HS-5 (cell line): Measurements from ENCODE around the gene TOP1.

Experiments used
- DNase-seq: peaks from one replicate; pipeline ENCODE4 v3.0.0-alpha.2; 2012; ENCODE audit warnings: low read depth

Gene TOP1

GRCh38 chr20:41145821-41146620, 117.4 kb downstream of the TOP1 start:
- no peak for DNase-seq

DNA sequence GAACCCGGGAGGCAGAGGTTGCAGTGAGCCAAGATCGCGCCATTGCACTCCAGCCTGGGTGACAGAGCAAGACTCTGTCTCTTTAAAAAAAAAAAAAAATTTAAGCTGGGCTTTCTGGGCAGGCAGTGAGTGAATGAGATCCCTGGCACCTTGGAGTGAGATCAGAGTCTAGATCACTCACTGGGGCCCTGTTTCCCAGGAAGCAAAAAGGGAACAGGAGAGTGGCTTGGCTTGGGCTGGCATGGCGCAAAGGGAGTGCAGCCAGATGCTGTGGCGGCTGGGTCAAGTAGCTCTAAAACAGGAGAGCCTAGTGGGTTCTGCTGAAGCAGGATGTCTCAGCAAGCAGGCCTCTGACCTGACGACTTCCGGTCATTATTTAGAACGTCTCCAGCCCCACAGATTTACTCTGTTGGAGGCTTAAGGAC, 119.2 kb downstream of the TOP1 start:
- DNase-seq, result no peak

DNA sequence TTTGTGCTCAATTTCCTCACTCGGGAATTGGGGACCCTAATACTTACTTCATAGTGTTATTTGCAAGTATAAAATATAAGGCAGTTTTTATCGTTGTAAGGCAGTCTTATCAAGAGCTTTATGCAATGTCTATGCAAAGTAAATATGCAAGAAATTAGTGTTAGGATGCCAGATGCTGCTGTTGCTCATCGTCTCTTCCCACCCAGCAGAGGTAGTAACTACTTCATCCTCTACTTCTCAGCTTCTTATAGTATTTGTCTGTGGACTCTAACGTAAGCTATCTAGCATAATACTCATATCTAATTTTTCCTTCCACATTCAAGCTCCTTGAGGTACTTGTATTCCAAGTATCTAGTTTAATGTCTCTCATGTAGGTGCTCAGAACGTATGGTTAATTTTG, 120.3 kb downstream of the TOP1 start:
- DNase-seq, result no peak

GRCh38 chr20:41150664-41151063, 122.0 kb downstream of the TOP1 start:
- no peak for DNase-seq

GRCh38 chr20:41151134-41151869, 122.7 kb downstream of the TOP1 start:
- no peak for DNase-seq

DNA sequence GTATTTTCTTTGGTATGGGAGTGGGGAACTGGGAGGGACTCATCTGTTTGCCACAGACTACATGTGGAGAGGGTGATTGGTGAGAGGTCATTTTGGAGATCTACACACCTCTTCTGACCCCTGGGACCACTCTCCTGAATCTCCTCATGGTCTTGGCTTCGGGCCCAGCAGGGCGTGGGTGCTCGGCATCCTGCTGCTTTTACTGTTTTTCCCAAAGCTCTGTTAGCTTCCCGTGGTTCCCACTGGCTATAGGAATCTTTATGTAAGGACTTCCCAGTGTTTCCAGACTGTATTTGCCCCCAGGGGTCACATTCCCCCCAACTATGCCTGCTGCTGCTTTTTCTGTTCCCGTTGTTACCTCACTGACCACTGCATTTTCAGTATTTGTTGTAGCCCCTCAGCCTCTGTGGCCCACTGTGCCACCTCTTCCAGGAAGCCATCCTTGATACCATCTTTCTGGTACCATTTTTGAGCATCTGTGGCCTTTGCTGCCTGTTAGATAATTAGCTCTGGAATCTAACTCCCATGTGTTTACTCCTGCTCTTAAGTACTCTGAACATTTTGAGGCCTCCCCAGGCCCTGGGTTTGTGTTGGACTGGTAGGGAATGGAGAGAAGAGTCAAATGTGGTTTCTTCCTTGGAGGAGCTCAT, 123.6 kb downstream of the TOP1 start:
- no peak for DNase-seq

- DNase-seq, result no peak
Measured at GRCh38 chr20:41154436-41155176, 126.0 kb downstream of the TOP1 start.

DNA sequence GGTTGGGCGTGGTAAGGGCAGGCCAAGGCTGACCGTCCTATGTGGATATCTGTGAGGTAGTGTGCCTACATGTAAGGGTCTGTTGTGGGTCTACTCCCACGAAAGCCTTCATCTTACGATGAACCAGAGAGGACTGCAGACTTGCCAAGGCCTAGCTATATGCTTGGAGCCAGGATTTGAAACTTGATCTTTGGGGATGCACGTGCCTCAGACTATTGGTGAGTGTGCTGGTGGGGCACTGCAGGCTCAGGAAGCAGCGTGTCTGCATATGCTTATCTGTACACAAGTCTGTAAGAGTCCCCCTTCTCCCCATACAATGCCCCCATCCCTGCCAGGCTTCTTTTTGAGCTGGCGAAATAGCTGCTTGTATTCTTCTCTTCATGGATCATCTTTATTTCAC, 126.6 kb downstream of the TOP1 start:
- no peak for DNase-seq

GRCh38 chr20:41158082-41158625, 129.5 kb downstream of the TOP1 start:
- no peak for DNase-seq

DNA sequence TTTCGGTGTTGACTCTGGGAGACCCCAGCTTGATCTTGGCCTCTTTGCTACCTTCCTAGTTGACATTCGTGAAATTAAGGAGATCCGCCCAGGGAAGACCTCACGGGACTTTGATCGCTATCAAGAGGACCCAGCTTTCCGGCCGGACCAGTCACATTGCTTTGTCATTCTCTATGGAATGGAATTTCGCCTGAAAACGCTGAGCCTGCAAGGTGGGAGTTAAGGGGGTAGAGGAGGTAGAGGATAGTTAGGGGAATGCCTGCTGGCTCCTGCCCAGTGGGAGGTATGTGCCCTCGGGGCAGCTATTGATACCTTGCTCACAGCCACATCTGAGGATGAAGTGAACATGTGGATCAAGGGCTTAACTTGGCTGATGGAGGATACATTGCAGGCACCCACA, 130.9 kb downstream of the TOP1 start:
- DNase-seq, result no peak

GRCh38 chr20:41160686-41161085, 132.1 kb downstream of the TOP1 start:
- DNase-seq, result no peak

DNA sequence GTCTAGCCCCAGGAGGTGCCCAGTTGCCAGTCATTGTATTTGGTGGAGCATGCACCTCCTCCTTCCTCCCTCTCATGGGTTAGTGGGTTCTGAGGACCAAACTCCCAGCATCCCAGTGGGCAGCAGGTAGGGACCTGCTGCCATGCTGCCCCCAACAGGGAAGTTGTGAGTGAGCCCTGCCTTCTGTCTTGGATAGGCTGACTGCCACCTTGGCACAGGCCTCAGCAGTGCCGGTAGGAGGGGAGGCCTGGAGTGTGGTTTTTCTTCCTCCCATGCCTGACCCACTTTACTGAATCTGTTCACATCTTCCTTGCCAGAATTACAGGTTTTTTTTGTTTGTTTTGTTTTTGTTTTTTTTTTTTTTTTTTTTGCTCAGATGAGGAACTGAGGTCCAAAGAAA, 133.3 kb downstream of the TOP1 start:
- no peak for DNase-seq

- no peak for DNase-seq
Measured at GRCh38 chr20:41162396-41162795, 133.8 kb downstream of the TOP1 start.

DNA sequence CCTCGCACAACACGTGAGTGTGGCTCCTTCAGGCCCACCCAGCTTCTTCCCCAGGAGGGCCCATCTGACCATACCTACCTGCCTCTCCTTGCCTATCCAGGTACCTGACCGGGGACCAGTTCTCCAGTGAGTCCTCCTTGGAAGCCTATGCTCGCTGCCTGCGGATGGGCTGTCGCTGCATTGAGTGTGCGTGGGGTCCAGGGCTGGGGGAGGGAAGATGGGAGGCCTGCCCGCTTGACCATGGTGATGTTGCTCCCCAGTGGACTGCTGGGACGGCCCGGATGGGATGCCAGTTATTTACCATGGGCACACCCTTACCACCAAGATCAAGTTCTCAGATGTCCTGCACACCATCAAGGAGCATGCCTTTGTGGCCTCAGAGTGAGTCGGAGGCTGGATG, 135.2 kb downstream of the TOP1 start:
- no peak for DNase-seq

DNA sequence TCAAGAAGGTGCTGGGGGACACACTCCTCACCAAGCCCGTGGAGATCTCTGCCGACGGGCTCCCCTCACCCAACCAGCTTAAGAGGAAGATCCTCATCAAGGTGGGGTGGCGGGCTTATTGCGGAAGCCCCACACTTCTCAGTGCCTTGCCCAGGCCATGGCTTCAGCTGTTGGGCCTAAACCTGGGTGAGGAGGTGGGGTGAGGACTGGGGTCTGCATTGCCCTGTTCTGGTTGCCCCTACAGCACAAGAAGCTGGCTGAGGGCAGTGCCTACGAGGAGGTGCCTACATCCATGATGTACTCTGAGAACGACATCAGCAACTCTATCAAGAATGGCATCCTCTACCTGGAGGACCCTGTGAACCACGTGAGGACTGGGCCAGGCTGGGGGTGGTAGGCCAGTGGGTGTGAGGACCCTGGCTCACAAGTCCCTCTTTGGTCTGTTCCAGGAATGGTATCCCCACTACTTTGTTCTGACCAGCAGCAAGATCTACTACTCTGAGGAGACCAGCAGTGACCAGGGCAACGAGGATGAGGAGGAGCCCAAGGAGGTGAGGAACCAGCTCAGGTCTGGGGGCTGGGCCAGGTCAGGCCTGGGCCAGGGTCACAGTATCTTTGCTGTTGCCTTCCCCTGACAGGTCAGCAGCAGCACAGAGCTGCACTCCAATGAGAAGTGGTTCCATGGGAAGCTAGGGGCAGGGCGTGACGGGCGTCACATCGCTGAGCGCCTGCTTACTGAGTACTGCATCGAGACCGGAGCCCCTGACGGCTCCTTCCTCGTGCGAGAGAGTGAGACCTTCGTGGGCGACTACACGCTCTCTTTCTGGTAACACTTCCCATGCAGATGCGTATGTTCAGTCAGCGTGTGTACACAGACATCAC, 136.6 kb downstream of the TOP1 start:
- DNase-seq, result no peak

- no peak for DNase-seq
Measured at GRCh38 chr20:41166201-41167117, 137.8 kb downstream of the TOP1 start.

DNA sequence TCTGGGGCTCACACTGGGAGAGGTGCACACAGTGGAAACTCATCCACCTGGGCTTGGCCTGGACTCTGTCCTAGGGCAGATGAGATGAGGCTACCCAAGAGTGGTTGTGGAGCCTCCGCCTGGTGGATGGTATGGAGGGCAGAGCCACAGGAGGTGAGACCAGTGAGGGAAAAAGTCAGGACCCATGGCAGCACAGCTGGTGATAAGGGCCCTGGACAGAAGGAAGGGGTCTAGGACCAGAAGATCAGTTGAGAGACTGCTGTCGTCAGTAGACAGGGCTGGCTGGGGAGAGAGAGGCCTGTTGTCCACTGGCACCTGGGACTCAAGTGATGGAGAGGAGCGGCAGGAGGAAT, 138.5 kb downstream of the TOP1 start:
- no peak for DNase-seq

DNA sequence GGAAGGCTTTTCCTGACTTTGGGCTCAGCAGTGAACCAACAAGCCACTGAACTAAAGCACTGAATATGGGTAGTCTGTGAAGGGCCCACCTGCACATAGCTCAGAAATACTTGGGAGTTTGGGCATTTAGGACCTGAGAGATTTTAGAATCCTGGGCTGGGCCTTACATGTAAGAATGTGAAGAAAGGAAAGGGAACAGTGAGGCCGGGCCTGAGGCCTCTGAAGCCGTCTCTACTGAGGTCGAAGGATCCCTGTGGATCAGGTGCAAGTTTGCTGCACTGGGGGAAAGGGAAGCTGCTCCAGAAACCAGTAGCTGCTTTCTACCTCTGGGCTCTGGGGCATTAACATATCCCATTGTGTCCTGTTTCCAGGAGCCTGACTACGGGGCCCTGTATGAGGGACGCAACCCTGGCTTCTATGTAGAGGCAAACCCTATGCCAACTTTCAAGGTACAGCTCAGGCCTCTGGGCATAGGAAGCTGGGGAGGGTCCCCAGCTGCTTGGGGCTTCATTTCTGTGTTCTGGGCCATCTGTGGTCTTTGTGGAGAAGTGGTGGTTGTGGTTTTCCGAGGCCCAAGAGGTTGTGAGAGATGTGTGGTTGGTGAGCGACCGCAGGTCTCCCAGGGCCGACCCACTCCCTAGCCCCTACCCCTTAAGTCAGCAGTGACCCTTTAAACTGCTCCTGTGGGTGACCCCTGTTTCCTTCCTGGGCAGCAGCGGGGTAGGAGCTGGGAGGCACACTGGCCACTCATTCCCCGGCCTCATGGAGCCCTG, 139.0 kb downstream of the TOP1 start:
- no peak for DNase-seq
